ENCODE data around the gene VAT1.

DNA sequence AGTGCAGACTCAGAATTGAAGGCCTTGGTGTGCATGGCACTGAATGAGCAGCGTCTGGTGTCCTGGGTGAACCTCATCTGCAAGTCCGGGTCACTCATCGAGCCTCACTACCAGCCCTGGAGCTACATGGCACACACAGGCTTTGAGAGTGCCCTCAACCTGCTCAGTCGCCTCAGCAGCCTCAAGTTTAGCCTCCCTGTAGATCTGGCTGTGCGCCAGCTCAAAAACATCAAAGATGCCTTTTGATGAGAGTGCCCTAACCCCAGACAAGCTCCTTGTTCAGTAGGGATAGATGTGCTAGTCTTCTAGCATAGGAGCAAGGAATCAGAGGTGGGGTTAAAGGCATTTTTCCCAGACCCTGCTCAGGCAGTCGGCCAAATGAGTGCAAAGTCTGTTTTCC, 30.7 kb downstream of the VAT1 start:
- TF ChIP-seq EZH2 (IDR thresholded peaks at IDR 0.05; ENCODE audit: insufficient read depth, poor library complexity, severe bottlenecking) (no peak), EZH2phosphoT487 (IDR thresholded peaks at IDR 0.05; ENCODE audit: insufficient read depth, low read depth) (no peak)
